ENCODE measurements around the gene NWD2. TPM values are rescaled to one million over a fixed set of nuclear protein-coding genes. Genes with fewer than 3 reads are reported as not detected.

Gene NWD2
- polyA plus RNA-seq, 1 experiment = not detected

DNA sequence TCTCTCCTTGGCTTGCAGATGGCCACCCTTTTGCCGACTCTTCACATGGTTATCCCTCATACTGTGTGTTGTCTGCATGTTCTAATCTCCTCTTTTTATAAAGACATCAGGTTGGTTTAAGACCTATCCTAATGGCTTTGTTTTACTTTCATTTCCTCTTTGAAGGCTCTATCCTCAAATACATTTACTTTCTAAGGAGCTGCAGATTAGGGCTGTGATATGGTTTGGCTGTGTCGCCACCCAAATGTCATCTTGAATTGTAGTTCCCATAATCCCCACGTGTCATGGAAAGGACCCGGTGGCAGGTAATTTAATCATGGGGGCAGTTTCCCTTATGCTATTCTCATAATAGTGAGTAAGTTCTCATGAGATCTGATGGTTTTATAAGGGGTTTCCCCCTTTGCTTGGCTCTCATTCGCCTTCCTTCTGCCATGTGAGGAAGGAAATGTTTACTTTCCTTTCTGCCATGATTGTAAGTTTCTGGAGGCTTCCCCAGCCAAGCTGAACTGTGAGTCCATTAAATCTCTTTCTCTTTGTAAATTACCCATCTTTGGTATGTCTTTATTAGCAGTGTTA, 237.1 kb downstream of the NWD2 start:
- no peak for DNase-seq (ENCODE audit: low read depth)
- CTCF ChIA-PET = no interaction called here
- Histone ChIP-seq H3K27me3 (ENCODE audit: control insufficient read depth, insufficient read depth, low read length) (no peaks in the 10 kb centered on the region), H3K36me3 (ENCODE audit: control insufficient read depth, insufficient read depth, low read length) (no peaks in the 10 kb centered on the region), H3K4me3 (ENCODE audit: low read depth, low read length) (no peak overlapping the region)
- POLR2A ChIA-PET = no interaction called here
- TF ChIP-seq, protein P1, sequence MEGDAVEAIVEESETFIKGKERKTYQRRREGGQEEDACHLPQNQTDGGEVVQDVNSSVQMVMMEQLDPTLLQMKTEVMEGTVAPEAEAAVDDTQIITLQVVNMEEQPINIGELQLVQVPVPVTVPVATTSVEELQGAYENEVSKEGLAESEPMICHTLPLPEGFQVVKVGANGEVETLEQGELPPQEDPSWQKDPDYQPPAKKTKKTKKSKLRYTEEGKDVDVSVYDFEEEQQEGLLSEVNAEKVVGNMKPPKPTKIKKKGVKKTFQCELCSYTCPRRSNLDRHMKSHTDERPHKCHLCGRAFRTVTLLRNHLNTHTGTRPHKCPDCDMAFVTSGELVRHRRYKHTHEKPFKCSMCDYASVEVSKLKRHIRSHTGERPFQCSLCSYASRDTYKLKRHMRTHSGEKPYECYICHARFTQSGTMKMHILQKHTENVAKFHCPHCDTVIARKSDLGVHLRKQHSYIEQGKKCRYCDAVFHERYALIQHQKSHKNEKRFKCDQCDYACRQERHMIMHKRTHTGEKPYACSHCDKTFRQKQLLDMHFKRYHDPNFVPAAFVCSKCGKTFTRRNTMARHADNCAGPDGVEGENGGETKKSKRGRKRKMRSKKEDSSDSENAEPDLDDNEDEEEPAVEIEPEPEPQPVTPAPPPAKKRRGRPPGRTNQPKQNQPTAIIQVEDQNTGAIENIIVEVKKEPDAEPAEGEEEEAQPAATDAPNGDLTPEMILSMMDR (IDR thresholded peaks at IDR 0.05; ENCODE audit: insufficient read depth, low read depth, low read length) = no peak

DNA sequence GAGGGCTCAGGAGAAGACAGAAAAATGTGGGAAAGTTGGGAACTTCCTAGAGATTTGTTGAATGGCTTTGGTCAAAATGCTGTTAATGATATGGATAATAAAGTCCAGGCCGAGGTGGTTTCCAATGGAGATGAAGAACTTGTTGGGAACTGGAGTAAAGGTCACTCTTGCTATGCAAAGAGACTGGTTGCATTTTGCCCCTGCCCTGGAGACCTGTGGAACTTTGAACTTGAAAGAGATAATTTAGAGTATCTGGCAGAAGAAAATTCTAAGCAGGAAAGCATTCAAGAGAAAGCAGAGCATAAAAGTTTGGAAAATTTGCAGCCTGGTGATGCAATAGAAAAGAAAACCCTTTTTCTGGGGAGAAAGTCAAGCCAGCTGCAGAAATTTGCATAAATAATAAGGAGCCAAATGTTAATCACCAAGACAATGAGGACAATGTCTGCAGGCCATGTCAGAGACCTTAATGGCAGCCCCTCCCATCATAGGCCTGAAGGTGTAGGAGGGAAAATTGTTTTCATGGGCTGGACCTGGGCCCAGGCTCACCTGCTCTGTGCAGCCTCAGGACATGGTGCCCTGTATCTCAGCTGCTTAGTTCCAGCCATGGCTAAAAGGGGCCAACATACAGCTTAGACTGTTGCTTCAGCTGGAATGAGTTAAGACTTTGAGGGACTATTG, 237.8 kb downstream of the NWD2 start:
- Histone ChIP-seq H3K27me3 (ENCODE audit: control insufficient read depth, insufficient read depth, low read length) (no peaks in the 10 kb centered on the region), H3K4me3 (ENCODE audit: low read depth, low read length) (no peak overlapping the region), H3K36me3 (ENCODE audit: control insufficient read depth, insufficient read depth, low read length) (no peaks in the 10 kb centered on the region)
- no peak for DNase-seq (ENCODE audit: low read depth)
- TF ChIP-seq, protein P1 (IDR thresholded peaks at IDR 0.05; ENCODE audit: insufficient read depth, low read depth, low read length) = no peak
- CTCF ChIA-PET = no interaction called here
- POLR2A ChIA-PET = no interaction called here

DNA sequence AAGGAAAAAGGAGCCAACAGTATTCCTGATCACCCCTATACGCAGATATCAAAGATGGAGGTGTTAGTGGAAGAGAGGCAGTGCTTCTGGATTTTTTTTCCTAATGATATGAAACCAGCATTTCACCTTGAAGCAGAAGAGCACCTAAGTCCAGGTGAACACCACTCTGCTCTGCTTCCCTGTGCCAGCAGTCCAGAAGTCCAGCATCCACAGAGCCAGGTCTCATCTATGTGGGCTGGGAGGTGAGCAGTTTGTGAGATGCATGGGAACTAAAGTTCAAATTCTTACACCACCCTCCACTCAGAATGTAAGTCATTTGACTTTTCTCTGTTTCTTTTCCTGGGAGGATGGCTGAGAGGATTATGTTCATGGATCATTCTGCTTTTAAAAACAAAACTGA, 239.1 kb downstream of the NWD2 start:
- TF ChIP-seq, protein P1 (IDR thresholded peaks at IDR 0.05; ENCODE audit: insufficient read depth, low read depth, low read length) = no peak
- CTCF ChIA-PET = no interaction called here
- DNase-seq (ENCODE audit: low read depth) = no peak

DNA sequence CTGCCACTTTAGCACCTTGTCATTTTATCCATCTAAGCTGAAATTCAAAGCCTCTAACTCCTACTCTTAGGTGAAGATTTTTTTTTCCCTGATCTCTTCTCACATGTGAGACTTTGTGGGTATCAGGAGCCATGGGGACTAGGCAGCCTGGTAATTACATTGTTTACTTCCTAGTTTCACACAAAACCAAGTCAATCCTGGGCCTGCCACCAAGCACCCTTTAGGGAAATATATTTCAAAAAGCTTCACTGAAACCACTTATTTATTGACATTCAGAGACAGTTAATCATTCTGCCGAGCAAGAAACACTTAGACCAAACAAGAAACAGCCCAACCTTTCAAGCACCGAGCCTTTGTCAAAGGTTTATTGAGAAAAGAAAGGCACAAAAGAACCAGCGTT, 241.6 kb downstream of the NWD2 start:
- Histone ChIP-seq H3K4me3 (ENCODE audit: low read depth, low read length) (no peak overlapping the region), H3K36me3 (ENCODE audit: control insufficient read depth, insufficient read depth, low read length) (no peaks in the 10 kb centered on the region), H3K27me3 (ENCODE audit: control insufficient read depth, insufficient read depth, low read length) (no peaks in the 10 kb centered on the region)
- DNase-seq (ENCODE audit: low read depth) = no peak
- TF ChIP-seq, protein P1 (IDR thresholded peaks at IDR 0.05; ENCODE audit: insufficient read depth, low read depth, low read length) = no peak
- CTCF ChIA-PET = no interaction called here
- POLR2A ChIA-PET = no interaction called here

More for the DNA sequence above, 239.1 kb downstream of the NWD2 start:
- Histone ChIP-seq H3K36me3 (ENCODE audit: control insufficient read depth, insufficient read depth, low read length) (no peaks in the 10 kb centered on the region), H3K4me3 (ENCODE audit: low read depth, low read length) (no peak overlapping the region), H3K27me3 (ENCODE audit: control insufficient read depth, insufficient read depth, low read length) (no peaks in the 10 kb centered on the region)
- POLR2A ChIA-PET = no interaction called here

DNA sequence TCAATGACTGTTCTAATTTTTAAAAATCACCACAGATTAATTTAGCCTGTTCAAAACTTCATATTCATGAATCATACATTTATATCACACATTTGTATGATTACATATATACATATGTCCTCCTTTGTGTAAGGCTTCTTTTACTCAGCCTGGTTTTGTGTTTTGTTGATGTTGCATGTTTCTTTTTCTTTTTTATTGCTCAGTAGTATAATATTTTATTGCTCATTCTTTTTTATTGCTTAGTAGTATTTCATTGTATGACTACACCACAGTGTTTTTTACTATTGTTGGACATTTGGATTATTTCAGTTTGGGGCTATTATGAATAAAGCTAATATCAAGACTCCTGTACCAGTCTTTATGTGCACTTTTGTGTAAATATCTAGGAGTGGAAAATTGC, 243.1 kb downstream of the NWD2 start:
- no peaks in the 10 kb centered on the region for H3K27me3 ChIP-seq (ENCODE audit: control insufficient read depth, insufficient read depth, low read length)
- H3K4me3 ChIP-seq (ENCODE audit: low read depth, low read length) = no peak overlapping the region
- POLR2A ChIA-PET = no interaction called here
- no peak for DNase-seq (ENCODE audit: low read depth)
- no peaks in the 10 kb centered on the region for H3K36me3 ChIP-seq (ENCODE audit: control insufficient read depth, insufficient read depth, low read length)
- TF ChIP-seq, protein P1 (IDR thresholded peaks at IDR 0.05; ENCODE audit: insufficient read depth, low read depth, low read length) = no peak
- CTCF ChIA-PET = no interaction called here
